ENCODE measurements around the gene FBXL4. TPM values are rescaled to one million over a fixed set of nuclear protein-coding genes. Genes with fewer than 3 reads are reported as not detected.

The FBXL4 gene
- polyA plus RNA-seq, 1 donor from 2014 or later = 9.7 TPM

DNA sequence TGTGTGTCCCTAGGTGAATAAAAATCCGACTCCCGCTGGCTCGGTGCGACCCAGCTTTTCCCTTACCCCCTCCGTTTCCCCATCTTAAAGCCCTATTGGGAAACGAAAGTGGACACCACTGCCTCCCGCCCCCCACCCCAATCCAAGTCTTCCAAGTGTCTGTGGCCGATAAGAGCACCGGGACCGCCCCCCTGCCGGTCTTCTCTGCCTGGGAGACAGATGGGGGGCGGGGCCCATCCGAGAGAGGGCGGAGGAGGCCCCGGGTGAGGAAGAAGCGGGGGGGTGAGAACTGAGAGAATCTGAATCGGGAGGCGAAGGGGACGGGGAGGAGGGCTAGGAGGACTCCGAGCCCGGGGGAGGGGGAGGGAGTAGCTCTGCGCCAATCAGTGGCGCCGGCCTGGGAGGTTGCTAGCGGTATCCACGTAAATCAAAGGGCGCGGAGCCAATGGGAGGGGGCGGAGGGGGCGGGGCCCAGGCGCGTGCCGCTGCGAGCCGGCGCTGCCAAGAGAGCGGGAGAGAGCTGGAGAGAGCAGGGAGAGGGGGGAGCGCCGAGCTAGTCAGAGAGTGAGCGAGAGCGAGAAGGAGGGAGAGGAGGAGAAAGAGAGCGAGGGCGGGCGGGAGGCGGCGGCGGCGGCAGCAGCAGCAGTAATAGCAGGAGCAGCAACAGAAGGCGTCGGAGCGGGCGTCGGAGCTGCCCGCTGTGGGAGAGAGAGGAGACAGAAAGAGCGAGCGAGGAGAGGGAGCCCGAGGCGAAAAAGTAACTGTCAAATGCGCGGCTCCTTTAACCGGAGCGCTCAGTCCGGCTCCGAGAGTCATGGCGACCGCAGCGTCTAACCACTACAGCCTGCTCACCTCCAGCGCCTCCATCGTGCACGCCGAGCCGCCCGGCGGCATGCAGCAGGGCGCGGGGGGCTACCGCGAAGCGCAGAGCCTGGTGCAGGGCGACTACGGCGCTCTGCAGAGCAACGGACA is 113.4 kb downstream of the FBXL4 start, which contains the start of gene POU3F2:
Gene POU3F2, plus strand, starts transcription at position 515 of the 972 bp plus-strand sequence. Its CDS starts 300 bp downstream, at position 815.
- Histone ChIP-seq H3F3A (ENCODE audit: insufficient read depth, low read length, poor library complexity, severe bottlenecking) (peaks cover 12% of the 10 kb centered on the region), H3K9me3 (ENCODE audit: low read length) (no peaks in the 10 kb centered on the region), H3K79me2 (replicated peaks; ENCODE audit: insufficient read depth, low read length) (peaks cover 41% of the 10 kb centered on the region), H4K20me1 (ENCODE audit: insufficient read depth) (peaks cover 14% of the 10 kb centered on the region), H3K9ac (ENCODE audit: low read length) (peak within 1 kb of the TSS; percentile 95), H3K27ac (ENCODE audit: low read length) (peak within 1 kb of the TSS; percentile 91), H3K9me2 (ENCODE audit: insufficient read depth, low read length) (no peaks in the 10 kb centered on the region), H3K36me3 (ENCODE audit: insufficient read depth, low read length) (no peaks in the 10 kb centered on the region), H3K27me3 (ENCODE audit: insufficient read depth, low read depth, low read length) (peaks cover 35% of the 10 kb centered on the region), H3K4me2 (ENCODE audit: low read length) (peak within 1 kb of the TSS; percentile 86), H2AFZ (ENCODE audit: low read depth, low read length) (peak within 1 kb of the TSS; percentile 15), H3K4me3 (ENCODE audit: low read length) (peak within 1 kb of the TSS; percentile 91)
- TF ChIP-seq TAF1 (IDR thresholded peaks at IDR 0.05; ENCODE audit: low read depth) = peak; percentile 97
- TF ChIP-seq, protein P1, sequence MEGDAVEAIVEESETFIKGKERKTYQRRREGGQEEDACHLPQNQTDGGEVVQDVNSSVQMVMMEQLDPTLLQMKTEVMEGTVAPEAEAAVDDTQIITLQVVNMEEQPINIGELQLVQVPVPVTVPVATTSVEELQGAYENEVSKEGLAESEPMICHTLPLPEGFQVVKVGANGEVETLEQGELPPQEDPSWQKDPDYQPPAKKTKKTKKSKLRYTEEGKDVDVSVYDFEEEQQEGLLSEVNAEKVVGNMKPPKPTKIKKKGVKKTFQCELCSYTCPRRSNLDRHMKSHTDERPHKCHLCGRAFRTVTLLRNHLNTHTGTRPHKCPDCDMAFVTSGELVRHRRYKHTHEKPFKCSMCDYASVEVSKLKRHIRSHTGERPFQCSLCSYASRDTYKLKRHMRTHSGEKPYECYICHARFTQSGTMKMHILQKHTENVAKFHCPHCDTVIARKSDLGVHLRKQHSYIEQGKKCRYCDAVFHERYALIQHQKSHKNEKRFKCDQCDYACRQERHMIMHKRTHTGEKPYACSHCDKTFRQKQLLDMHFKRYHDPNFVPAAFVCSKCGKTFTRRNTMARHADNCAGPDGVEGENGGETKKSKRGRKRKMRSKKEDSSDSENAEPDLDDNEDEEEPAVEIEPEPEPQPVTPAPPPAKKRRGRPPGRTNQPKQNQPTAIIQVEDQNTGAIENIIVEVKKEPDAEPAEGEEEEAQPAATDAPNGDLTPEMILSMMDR (IDR thresholded peaks at IDR 0.05; ENCODE audit: poor library complexity, severe bottlenecking) = no peak
- peak; percentile 46 for TF ChIP-seq SMC3 (conservative IDR thresholded peaks at IDR 0.05; ENCODE audit: poor library complexity)
- peak; percentile 50 for TF ChIP-seq RAD21 (conservative IDR thresholded peaks at IDR 0.05)
- TF ChIP-seq POLR2AphosphoS5 (IDR thresholded peaks at IDR 0.05) = peak; percentile 97
- TF ChIP-seq EZH2 (IDR thresholded peaks at IDR 0.05; ENCODE audit: borderline replicate concordance, insufficient read depth, low read length, poor library complexity, severe bottlenecking) = no peak
- TF ChIP-seq, protein P2, sequence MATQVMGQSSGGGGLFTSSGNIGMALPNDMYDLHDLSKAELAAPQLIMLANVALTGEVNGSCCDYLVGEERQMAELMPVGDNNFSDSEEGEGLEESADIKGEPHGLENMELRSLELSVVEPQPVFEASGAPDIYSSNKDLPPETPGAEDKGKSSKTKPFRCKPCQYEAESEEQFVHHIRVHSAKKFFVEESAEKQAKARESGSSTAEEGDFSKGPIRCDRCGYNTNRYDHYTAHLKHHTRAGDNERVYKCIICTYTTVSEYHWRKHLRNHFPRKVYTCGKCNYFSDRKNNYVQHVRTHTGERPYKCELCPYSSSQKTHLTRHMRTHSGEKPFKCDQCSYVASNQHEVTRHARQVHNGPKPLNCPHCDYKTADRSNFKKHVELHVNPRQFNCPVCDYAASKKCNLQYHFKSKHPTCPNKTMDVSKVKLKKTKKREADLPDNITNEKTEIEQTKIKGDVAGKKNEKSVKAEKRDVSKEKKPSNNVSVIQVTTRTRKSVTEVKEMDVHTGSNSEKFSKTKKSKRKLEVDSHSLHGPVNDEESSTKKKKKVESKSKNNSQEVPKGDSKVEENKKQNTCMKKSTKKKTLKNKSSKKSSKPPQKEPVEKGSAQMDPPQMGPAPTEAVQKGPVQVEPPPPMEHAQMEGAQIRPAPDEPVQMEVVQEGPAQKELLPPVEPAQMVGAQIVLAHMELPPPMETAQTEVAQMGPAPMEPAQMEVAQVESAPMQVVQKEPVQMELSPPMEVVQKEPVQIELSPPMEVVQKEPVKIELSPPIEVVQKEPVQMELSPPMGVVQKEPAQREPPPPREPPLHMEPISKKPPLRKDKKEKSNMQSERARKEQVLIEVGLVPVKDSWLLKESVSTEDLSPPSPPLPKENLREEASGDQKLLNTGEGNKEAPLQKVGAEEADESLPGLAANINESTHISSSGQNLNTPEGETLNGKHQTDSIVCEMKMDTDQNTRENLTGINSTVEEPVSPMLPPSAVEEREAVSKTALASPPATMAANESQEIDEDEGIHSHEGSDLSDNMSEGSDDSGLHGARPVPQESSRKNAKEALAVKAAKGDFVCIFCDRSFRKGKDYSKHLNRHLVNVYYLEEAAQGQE (IDR thresholded peaks at IDR 0.05; ENCODE audit: borderline replicate concordance) = peak; percentile 91
- TF ChIP-seq MXI1 (conservative IDR thresholded peaks at IDR 0.05; ENCODE audit: poor library complexity, severe bottlenecking) = peak; percentile 59

DNA sequence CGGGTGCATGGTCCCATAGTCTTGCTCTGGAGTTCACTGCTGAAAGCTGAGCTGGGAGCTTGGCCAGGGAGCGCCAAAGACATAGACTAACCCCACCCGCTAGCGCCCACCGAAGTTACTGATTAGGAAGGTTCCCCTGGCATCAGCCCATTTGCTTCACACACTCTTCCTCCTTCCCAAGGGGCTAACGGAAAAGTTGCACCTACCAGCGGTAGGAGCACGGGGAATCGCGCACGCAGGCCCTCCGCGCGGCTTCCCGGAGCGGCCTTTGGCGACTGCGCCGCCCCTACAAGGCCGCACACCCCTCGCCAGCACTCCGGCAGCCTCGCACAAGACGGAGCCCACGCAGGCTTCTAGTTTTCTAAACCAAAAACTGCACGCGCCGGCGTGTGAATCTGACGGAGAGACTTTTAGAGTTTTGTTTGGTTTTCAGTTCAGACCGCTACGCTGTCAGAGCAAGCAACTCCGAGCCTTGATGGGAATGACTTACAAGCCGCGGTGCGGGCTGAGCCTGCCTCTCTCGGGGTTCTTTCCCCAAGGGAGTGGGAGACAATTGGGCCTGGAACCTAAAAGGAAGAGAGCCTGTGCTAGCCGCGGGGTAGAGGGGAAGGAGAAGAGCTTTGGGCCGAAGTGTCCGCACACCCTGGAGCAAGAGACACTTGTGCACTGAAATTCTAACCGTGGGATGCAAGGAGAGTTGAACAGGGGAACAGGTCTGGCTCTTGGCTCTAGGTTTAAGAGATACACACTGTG is 114.3 kb downstream of the FBXL4 start:
- no peaks in the 10 kb centered on the region for H3K9me3 ChIP-seq (ENCODE audit: low read length)
- H4K20me1 ChIP-seq (ENCODE audit: insufficient read depth) = peaks cover 9% of the 10 kb centered on the region
- peak overlapping the region; percentile 91 for H3K4me3 ChIP-seq (ENCODE audit: low read length)
- H3K9ac ChIP-seq (ENCODE audit: low read length) = peak overlapping the region; percentile 69
- peaks cover 12% of the 10 kb centered on the region for H3F3A ChIP-seq (ENCODE audit: insufficient read depth, low read length, poor library complexity, severe bottlenecking)
- no peaks in the 10 kb centered on the region for H3K36me3 ChIP-seq (ENCODE audit: insufficient read depth, low read length)
- peaks cover 32% of the 10 kb centered on the region for H3K79me2 ChIP-seq (replicated peaks; ENCODE audit: insufficient read depth, low read length)
- H3K9me2 ChIP-seq (ENCODE audit: insufficient read depth, low read length) = no peaks in the 10 kb centered on the region
- peaks cover 42% of the 10 kb centered on the region for H3K27me3 ChIP-seq (ENCODE audit: insufficient read depth, low read depth, low read length)
- peak overlapping the region; percentile 15 for H2AFZ ChIP-seq (ENCODE audit: low read depth, low read length)
- peak overlapping the region; percentile 80 for H3K27ac ChIP-seq (ENCODE audit: low read length)
- H3K4me2 ChIP-seq (ENCODE audit: low read length) = peak overlapping the region; percentile 86
- TF ChIP-seq RAD21 (conservative IDR thresholded peaks at IDR 0.05) = peak; percentile 23
- TF ChIP-seq POLR2AphosphoS5 (IDR thresholded peaks at IDR 0.05) = peak; percentile 24
- TF ChIP-seq MXI1 (conservative IDR thresholded peaks at IDR 0.05; ENCODE audit: poor library complexity, severe bottlenecking) = peak; percentile 46
- TF ChIP-seq SMC3 (conservative IDR thresholded peaks at IDR 0.05; ENCODE audit: poor library complexity) = no peak
